Cardiac septum (tissue), 1 donor: ENCODE data around the gene NPEPL1. TPM values are rescaled to one million over a fixed set of nuclear protein-coding genes. Genes with fewer than 3 reads are reported as not detected.
A peak's percentile ranks its signal among the peaks of the same experiment; 100 is the strongest.
"Not testable (repeated sequence)": the region's sequence is repeated elsewhere in the genome, so short reads cannot be mapped to it uniquely, and the experiment has no call there.

Source experiments
- DNase-seq: peaks from one replicate; pipeline ENCODE4 v3.0.0-alpha.2; 2020; ENCODE audit warnings: low spot score
- intact Hi-C: fragments of 100-400 bp; cut with DNase I; formaldehyde crosslinking; loops from one replicate; pipeline ENCODE4 v1.14.0; 2022
- total RNA-seq: library from RNA; stranded (reverse); fragmentation: NEBNext Ultra II Directional; extraction: Animal tissue kit (Norgen Biotek cat#: 25700); gene quantifications from one replicate; pipeline ENCODE4 v1.2.1, GENCODE V29; 2021
- donor health status: DM: no; HTN: no; CAD: no.

NPEPL1 gene
- total RNA-seq, 1 donor from 2014 or later = 31.5 TPM

GRCh38 chr20:58719971-58720371 lies 27.4 kb downstream of the NPEPL1 start:
- intact Hi-C loops = no loop called here

DNA sequence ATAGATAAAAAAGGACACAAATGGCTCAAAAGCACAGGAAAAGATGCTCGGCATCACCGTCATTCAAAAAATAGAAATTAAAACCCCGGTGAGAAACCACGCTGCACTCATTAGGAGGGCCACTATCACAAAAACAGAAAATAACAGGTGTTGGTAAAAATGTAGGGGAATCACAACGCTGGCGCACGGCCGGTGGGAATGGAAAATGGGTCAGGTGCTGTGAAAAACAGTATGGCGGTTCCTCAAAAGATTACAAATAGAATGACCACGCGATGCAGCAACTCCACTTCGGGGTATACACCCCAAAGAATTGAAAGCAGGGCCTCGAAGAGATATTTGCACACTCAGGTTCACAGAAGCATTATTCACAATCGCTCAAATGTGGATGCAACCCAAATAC lies 28.3 kb downstream of the NPEPL1 start:
- intact Hi-C loops = no loop called here
- no peak for DNase-seq

More at GRCh38 chr20:58719971-58720371, 27.4 kb downstream of the NPEPL1 start:
- peak; percentile 14 for DNase-seq

- intact Hi-C loops = no loop called here
- DNase-seq = peak; percentile 56
Measured at GRCh38 chr20:58721951-58722778, 29.6 kb downstream of the NPEPL1 start.

GRCh38 chr20:58722877-58723627 lies 30.5 kb downstream of the NPEPL1 start:
- intact Hi-C loops = no loop called here
- DNase-seq = peak; percentile 49

GRCh38 chr20:58723628-58723984 lies 31.0 kb downstream of the NPEPL1 start:
- intact Hi-C loops = no loop called here
- DNase-seq = no peak

DNA sequence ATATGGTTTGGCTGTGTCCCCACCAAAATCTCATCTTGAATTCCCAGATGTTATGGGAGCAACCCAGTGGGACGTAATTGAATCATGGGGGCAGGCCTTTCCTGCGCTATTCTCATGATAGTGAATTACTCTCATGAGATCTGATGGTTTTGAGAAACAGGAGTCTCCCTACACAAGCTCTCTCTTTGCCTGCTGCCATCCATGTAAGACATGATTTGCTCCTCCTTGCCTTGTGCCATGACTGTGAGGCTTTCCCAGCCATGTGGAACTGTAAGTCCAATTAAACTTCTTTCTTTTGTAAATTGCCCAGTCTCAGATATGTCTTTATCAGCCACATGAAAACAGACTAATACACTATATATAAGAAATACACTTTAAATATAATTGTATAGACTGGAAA lies 33.6 kb downstream of the NPEPL1 start:
- intact Hi-C loops = not testable (repeated sequence)
- peak; percentile 27 for DNase-seq

DNA sequence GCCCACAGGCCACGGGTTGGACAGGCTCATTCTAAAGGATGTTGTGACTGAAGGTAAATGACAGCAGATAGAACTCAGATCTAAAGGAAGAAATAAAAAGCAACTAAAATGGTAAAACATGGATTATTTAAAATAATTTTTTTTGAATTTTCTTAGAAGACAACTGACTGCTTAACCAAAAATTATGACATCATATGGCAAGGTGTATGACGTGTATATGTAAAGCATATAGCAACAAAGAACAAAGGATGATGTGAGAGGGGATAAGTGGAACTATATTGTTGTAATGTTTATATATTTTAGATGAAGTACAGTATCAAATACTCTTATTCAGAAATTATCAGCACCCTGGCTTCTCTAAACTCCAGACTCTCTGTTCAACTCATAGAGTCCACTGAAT lies 38.6 kb downstream of the NPEPL1 start:
- intact Hi-C loops = no loop called here
- no peak for DNase-seq

GRCh38 chr20:58737198-58737597 lies 44.6 kb downstream of the NPEPL1 start:
- DNase-seq = no peak
- intact Hi-C loops = no loop called here

- DNase-seq = no peak
- intact Hi-C loops = no loop called here
Measured at GRCh38 chr20:58740356-58741308, 48.0 kb downstream of the NPEPL1 start.

DNA sequence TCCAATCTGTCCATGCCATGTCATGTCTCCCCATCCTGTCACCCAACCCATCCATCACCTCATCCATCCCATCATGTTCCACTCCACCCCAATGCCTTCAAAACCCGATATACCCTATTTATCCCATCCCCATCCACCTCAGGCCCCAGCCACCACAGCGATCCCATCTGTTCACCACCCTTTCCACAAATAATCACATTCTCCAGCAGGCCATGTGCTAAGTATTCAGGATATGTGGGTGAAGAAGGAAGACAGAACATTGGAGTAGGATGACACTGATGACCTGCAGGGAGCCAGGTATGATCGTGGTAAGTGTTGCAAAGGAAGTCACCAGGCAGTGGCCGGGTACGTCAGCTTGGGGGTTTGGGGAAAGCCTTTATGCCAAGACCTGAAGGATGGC lies 48.8 kb downstream of the NPEPL1 start:
- no peak for DNase-seq
- intact Hi-C loops = no loop called here

GRCh38 chr20:58742668-58743566 lies 50.3 kb downstream of the NPEPL1 start:
- intact Hi-C loops = no loop called here
- DNase-seq = no peak

GRCh38 chr20:58743929-58744534 lies 51.4 kb downstream of the NPEPL1 start:
- no peak for DNase-seq
- intact Hi-C loops = no loop called here

GRCh38 chr20:58744836-58745235 lies 52.2 kb downstream of the NPEPL1 start:
- intact Hi-C loops = no loop called here
- DNase-seq = no peak

DNA sequence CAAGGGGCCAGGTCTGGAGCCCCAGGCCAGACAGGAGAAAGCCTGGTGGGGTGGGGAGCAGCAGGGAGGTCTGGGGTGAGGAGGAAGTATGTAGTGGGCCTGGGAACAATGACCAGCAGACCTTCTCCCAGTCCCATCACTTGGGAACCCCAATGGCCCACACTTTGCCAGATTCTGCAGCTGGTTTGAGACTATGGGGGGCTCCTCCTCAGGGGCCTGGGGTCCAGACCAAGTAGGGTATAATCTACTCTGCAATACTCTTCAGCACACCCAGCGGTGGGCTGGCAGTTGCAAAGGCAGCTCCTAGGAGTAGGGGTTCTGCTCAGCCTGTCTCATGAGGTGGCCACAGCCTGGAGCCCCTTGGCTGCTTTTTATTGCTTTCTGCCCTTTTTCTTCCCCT lies 52.8 kb downstream of the NPEPL1 start:
- intact Hi-C loops = no loop called here
- DNase-seq = no peak

- DNase-seq = no peak
- intact Hi-C loops = no loop called here
Measured at GRCh38 chr20:58746620-58747019, 54.0 kb downstream of the NPEPL1 start.

GRCh38 chr20:58747211-58747610 lies 54.6 kb downstream of the NPEPL1 start:
- intact Hi-C loops = no loop called here
- DNase-seq = no peak

DNA sequence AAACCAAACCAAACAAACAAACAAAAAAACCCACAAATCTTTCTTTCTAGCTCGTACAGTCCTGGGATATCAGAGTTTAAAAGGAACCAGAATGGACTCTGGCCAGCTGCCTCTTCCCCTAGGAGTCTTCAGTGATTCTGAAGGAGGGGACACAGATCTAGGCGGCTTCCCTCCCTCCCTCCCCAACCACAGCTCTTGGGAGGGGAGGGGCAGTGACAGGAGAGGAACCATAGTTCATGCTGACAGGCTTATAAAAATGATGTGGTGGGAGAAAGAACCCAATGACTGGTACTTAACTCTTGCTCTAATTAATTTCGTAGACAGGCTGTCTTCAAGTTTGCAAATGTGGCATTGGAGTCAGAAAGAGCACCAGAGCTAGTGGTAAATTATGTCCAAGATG lies 56.0 kb downstream of the NPEPL1 start:
- intact Hi-C loops = no loop called here

DNA sequence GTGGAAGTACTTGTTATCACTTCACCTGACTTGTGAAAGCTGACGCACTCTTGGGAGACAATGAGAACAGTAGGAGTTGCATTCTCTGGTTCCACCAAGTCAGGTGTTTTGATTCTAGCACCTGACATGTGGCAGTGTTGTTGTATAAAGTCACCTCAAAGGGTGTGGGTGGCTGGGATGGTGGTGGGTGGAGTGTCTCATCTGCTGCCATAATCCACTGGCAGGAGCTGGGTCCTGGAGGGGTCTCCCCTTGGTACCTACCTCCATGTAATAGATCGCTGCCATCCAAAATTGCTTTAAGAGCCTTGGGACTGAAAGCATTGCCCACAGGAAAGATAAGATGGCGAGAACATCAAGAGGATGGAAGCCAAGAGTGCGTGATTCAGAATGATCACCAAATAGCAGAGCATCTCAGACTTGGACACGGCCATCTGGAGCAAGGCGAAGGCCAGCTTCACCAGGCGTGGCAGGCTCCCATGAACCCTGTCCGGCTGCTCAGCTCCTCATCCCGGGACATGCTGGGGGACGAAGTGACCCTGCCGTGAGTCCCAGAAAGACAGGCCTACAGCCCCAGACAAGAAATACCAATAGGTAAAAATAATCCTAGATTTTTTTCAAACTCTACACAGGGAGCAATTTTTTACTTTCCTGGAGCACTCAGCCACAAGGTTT lies 56.6 kb downstream of the NPEPL1 start:
- intact Hi-C loops = no loop called here
- DNase-seq = no peak

More for the DNA sequence above, 56.0 kb downstream of the NPEPL1 start:
- no peak for DNase-seq
